Fibroblast of lung (primary cell): ENCODE measurements around the gene SEPHS1. TPM values are rescaled to one million over a fixed set of nuclear protein-coding genes. Genes with fewer than 3 reads are reported as not detected.

Source experiments
- DNase-seq, 2 donors: peaks; one replicate each; pipeline versions ENCODE4 v3.0.0 to v3.0.0-alpha.2; 2010; ENCODE audit warnings: low read depth in 2 of 2
- H2AFZ ChIP-seq: 2 replicates; pipeline ENCODE4 v1.5.1; 2012; ENCODE audit warnings: low read length, control low read depth, inconsistent platforms
- H3K27ac ChIP-seq: 2 replicates; pipeline ENCODE4 v1.5.1; 2011; ENCODE audit warnings: low read length, control low read depth; ENCODE audit not compliant: insufficient read depth
- H3K27me3 ChIP-seq: 2 replicates; pipeline ENCODE4 v1.5.1; 2011; ENCODE audit warnings: mild to moderate bottlenecking, low read length; ENCODE audit not compliant: control insufficient read depth, insufficient read depth
- H3K36me3 ChIP-seq: 2 replicates; pipeline ENCODE4 v1.5.1; 2011; ENCODE audit warnings: low read length; ENCODE audit not compliant: control insufficient read depth, insufficient read depth
- H3K4me1 ChIP-seq: 2 replicates; pipeline ENCODE4 v1.5.1; 2011; ENCODE audit warnings: low read length; ENCODE audit not compliant: control insufficient read depth, insufficient read depth; ENCODE audit errors: extremely low read depth
- H3K4me2 ChIP-seq: 2 replicates; pipeline ENCODE4 v1.5.1; 2011; ENCODE audit warnings: low read length, control low read depth; ENCODE audit not compliant: insufficient read depth; ENCODE audit errors: extremely low read depth
- H3K4me3 ChIP-seq, 4 experiments: fragments of 200-600 bp in 1 of 4; sonication (generic) in 1 of 4; replicated peaks in 1 of 4; 2 replicates each; pipeline ENCODE4 v1.5.1; 2011 to 2016; ENCODE audit warnings: low read length in 4 of 4, low read depth in 3 of 4, mild to moderate bottlenecking in 3 of 4, control low read depth in 2 of 4, inconsistent platforms in 1 of 4, mixed read lengths in 1 of 4; ENCODE audit not compliant: insufficient read depth in 1 of 4; ENCODE audit errors: control extremely low read depth in 1 of 4
- H3K79me2 ChIP-seq: 2 replicates; pipeline ENCODE4 v1.5.1; 2012; ENCODE audit warnings: mild to moderate bottlenecking, low read length, inconsistent platforms; ENCODE audit not compliant: control insufficient read depth, insufficient read depth
- H3K9ac ChIP-seq: 2 replicates; pipeline ENCODE4 v1.5.1; 2011; ENCODE audit warnings: mild to moderate bottlenecking, low read length, control low read depth; ENCODE audit not compliant: insufficient read depth
- H3K9me3 ChIP-seq: 2 replicates; pipeline ENCODE4 v1.5.1; 2012; ENCODE audit warnings: low read depth, low read length; ENCODE audit not compliant: control insufficient read depth, insufficient read depth
- H4K20me1 ChIP-seq: 2 replicates; pipeline ENCODE4 v1.5.1; 2011; ENCODE audit warnings: low read length; ENCODE audit not compliant: control insufficient read depth, insufficient read depth; ENCODE audit errors: extremely low read depth
- EZH2 ChIP-seq: IDR thresholded peaks from 2 replicates; pipeline ENCODE4 v1.5.1; 2012; ENCODE audit warnings: low read length, control low read depth, mild to moderate bottlenecking; ENCODE audit errors: missing control alignments
- polyA plus RNA-seq, 2 donors: library from polyadenylated mRNA; depleted of rRNA in 1 of 2; stranded (reverse) in 1 of 2; unstranded in 1 of 2; fragments of >200 nt; gene quantifications; 2 replicates each; pipeline ENCODE4 v1.2.1, GENCODE V29; 2011 to 2012; ENCODE audit warnings: missing spikeins in 1 of 2
- total RNA-seq: library from RNA; depleted of rRNA; stranded (reverse); fragments of >200 nt; gene quantifications from 2 replicates; pipeline ENCODE4 v1.2.1, GENCODE V29; 2014
- TF ChIP-seq, protein P1 (sequence below), 2 donors: IDR thresholded peaks in 1 of 2; conservative IDR thresholded peaks in 1 of 2; 1 replicate in 1 of 2; 2 replicates in 1 of 2; pipeline ENCODE4 v1.5.1; 2011 to 2012; ENCODE audit warnings: low read length in 2 of 2, control low read depth in 1 of 2, inconsistent platforms in 1 of 2, low read depth in 1 of 2, mild to moderate bottlenecking in 1 of 2

The SEPHS1 gene
- total and polyA plus RNA-seq, 2 donors (not counting 1 experiment from before 2014, with no cell fraction given), result 27.4 to 50.6 TPM

GRCh38 chr10:13352519-13352918 lies 4.4 kb upstream of the SEPHS1 start:
- Histone ChIP-seq H3K79me2 (no peaks in the 10 kb centered on the region), H3K4me1 (peaks cover 3% of the 10 kb centered on the region), H3K9ac (no peak overlapping the region), H3K9me3 (no peaks in the 10 kb centered on the region), H3K4me3 (no peak overlapping the region), H3K36me3 (no peaks in the 10 kb centered on the region), H3K4me2 (no peak overlapping the region), H4K20me1 (no peaks in the 10 kb centered on the region), H2AFZ (no peak overlapping the region), H3K27ac (no peak overlapping the region), H3K27me3 (peaks cover 22% of the 10 kb centered on the region)
- DNase-seq, result no peak
- TF ChIP-seq EZH2, result no peak
- TF ChIP-seq, protein P1, sequence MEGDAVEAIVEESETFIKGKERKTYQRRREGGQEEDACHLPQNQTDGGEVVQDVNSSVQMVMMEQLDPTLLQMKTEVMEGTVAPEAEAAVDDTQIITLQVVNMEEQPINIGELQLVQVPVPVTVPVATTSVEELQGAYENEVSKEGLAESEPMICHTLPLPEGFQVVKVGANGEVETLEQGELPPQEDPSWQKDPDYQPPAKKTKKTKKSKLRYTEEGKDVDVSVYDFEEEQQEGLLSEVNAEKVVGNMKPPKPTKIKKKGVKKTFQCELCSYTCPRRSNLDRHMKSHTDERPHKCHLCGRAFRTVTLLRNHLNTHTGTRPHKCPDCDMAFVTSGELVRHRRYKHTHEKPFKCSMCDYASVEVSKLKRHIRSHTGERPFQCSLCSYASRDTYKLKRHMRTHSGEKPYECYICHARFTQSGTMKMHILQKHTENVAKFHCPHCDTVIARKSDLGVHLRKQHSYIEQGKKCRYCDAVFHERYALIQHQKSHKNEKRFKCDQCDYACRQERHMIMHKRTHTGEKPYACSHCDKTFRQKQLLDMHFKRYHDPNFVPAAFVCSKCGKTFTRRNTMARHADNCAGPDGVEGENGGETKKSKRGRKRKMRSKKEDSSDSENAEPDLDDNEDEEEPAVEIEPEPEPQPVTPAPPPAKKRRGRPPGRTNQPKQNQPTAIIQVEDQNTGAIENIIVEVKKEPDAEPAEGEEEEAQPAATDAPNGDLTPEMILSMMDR (conservative IDR thresholded peaks at IDR 0.05 in 1 of 2, IDR thresholded peaks at IDR 0.05 in 1 of 2; ENCODE audit: low read depth in 1 of 2, low read length in 2 of 2), result no peak

GRCh38 chr10:13351340-13351915 lies 3.3 kb upstream of the SEPHS1 start:
- Histone ChIP-seq H2AFZ (no peak overlapping the region), H3K27ac (no peak overlapping the region), H3K4me3 (no peak overlapping the region), H3K79me2 (peaks cover 6% of the 10 kb centered on the region), H3K36me3 (no peaks in the 10 kb centered on the region), H3K9ac (no peak overlapping the region), H3K27me3 (peaks cover 22% of the 10 kb centered on the region), H4K20me1 (no peaks in the 10 kb centered on the region), H3K9me3 (no peaks in the 10 kb centered on the region), H3K4me1 (peaks cover 5% of the 10 kb centered on the region), H3K4me2 (no peak overlapping the region)
- no peak for DNase-seq
- peak; percentile 48 for TF ChIP-seq EZH2
- TF ChIP-seq, protein P1 (conservative IDR thresholded peaks at IDR 0.05 in 1 of 2, IDR thresholded peaks at IDR 0.05 in 1 of 2; ENCODE audit: low read depth in 1 of 2, low read length in 2 of 2), result no peak

DNA sequence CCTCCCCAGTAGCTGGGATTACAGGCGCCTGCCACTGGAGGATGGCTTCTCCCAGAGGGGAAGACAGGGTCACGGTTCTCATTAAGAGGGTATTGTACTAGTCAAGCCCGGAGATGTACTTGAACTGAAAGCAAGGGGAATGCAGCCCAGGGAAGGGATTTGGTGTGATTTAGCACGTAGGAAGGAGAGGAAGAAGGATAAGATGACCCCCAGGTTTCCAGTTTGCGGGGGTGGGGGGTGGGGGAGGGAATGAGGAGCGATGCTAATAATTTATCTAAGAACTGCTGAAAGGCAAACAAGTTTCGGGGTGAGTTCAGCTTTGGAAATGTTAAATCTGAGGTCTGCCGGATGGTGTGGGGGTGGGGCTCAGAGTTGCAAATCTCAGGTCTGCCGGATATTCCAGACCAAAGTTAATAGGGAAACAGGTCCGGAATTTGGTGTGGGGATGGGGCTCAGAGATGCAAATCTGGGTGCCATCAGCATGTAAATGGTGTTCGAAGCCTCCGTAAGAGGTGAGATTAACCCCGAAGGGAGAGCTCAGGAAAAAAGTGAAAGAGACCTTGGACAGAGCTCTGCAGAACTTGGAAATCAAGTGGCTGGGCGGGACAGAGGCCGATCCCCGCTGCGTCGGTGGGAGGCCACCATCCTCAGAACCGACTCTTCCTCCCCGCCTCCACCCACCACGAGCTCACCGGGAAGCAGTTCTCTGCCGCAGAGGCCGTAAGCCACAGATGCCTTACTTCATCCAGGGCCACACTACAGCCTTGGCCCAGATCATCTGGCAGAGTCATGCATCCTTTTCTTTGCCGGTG lies 1.6 kb upstream of the SEPHS1 start:
- Histone ChIP-seq H3K4me2 (peak overlapping the region; percentile 99), H3K36me3 (no peaks in the 10 kb centered on the region), H4K20me1 (no peaks in the 10 kb centered on the region), H3K27ac (no peak overlapping the region), H3K27me3 (peaks cover 22% of the 10 kb centered on the region), H3K4me3 (peak overlapping the region; percentile 66 to 74 (median 70)), H3K9me3 (no peaks in the 10 kb centered on the region), H3K9ac (no peak overlapping the region), H2AFZ (peak overlapping the region; percentile 65), H3K79me2 (peaks cover 18% of the 10 kb centered on the region), H3K4me1 (peaks cover 7% of the 10 kb centered on the region)
- peak; percentile 48 to 67 for DNase-seq
- TF ChIP-seq, protein P1 (conservative IDR thresholded peaks at IDR 0.05 in 1 of 2, IDR thresholded peaks at IDR 0.05 in 1 of 2; ENCODE audit: low read depth in 1 of 2, low read length in 2 of 2), result no peak
- no peak for TF ChIP-seq EZH2
